ACHN (cell line): Measurements from ENCODE around the gene HVCN1.
"Not testable (repeated sequence)": the region's sequence is repeated elsewhere in the genome, so short reads cannot be mapped to it uniquely, and the experiment has no call there.

Experiments
- DNase-seq: peaks from one replicate; pipeline ENCODE4 v3.0.0-alpha.2; 2015
- in situ Hi-C: cut with HindIII; loops from 2 replicates; pipeline ENCODE4 v1.10.0; 2017; ENCODE audit warnings: low sequenced_read_pairs, low pct_ligation_motif_present, low pct_unique_long_range_greater_than_20kb

Gene HVCN1

DNA sequence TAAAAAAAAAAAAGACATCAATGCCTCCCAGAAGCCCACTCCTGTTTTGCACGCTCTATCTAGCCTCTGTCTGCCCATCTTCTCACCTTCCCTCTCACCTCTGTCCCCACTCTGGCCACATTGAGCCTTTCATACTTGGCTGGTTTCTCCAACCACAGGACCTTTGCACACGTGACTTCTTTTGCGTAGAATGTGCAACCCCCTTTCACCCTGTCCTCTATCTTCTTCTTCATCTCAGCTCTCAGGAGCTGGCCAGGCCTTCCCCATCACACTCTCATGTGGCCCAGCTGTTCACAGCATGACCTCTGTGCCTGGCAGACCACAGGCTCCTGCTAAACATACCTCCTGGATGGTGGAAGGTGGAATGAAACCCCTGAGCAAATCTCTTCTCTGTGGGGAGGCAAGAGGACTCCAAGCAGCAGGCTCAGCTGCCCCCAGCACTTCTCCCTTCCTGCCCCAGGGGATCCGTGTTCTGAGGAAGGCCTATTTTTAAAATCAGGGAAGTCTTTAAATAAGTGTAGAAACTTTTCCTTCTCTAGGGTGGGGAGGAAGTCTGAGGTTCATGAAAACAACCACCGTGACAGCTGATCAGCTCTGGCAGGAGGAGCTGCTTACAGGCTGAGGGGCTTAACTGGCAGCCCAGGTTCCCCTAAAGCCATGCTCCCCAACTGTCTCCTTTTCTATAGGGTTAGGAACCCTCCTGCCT is 11.6 kb downstream of the HVCN1 start:
- in situ Hi-C loops = no loop called here
- DNase-seq = no peak

DNA sequence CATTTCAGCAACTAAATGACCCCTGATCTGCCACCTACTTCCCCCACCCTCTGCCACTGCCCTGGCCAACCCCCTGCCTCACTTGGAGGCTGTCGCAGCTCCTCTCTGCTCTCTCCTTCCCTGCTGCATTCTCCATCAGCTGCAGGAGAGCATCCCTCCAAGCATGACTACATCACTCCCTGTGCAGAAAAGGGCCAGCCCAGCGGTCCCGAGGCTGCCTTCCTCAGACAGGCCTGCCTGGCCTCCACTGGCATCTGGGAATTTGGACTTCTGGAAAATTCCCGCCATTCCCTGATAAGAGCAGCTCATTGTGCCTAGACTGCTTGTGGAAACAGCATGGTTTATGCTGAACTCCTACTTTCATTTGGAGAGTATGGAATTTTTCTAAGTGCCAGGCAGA is 12.7 kb downstream of the HVCN1 start:
- in situ Hi-C loops = no loop called here
- no peak for DNase-seq

DNA sequence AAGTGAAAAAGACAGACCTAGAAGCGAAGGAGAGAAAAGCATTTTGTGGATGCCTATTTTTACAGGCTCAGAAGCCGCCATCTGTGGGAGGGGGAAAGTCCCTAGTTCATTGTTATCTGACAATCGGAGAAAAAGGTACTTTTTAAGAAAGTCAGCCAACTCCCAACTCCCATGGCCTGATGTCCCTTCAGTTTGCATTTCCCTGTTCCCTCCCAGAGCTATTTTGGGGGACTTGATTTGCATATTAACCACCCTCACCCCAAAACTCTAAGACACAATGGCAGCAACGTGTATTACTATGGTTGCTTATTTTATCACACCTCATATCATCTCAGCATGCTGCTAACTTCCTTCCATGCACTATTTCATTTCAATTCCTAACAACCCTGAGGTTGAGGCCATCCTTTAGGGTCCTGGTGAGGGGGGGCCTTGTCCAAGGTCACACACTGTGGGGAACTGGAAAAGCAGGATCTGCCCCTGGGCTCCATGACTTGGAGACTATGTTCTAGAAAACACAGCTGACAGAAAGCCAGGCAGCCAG is 18.7 kb downstream of the HVCN1 start:
- no peak for DNase-seq
- in situ Hi-C loops = no loop called here

DNA sequence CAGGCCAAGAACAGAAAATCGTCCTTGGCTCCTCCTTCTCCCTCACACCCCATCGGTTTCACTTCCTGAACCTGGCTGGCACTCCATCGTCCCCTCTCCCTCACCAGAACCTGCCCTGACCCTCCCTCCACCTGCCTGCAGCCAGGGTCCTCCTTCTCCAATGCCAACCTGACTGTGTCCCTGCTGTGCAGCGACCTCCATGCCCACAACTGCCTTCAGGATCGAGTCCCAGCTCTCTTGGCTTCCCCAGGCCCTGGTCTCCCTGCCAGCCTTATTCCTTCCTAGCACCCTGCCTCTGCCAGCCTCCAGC is 19.8 kb downstream of the HVCN1 start:
- in situ Hi-C loops = no loop called here
- no peak for DNase-seq

DNA sequence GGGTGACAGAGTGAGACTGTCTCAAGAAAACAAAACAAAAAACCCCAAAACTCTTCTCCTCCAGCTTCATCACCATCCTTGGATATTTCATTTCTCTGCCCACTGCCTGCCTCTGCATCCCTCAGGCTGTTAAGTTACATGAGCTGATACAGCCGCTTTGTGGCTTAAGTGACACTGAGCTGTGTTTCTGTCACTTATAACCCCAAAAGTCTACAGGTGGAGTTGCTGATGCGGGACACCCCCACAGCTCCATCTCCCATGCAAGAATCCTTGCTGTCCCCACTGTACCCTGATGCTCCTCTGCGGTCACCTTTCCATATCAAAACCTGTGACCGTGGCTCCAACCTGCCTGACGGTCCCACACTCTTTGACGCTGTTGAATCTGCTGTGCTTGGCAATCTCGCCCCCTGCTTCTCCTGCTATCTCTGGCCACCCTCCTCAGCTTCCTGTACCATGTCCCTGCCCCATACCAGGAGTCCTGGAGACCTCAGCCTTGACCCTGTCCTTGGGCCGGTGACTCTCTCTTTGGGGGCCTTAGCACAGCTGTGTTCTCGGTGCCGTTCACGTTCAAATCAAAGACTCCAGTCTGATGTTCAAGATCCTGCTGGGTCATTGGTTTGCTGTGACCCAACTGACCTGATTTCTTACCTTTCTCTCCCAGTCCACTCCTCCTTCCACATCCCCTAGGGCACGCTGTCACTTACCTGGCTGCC is 20.3 kb downstream of the HVCN1 start:
- in situ Hi-C loops = no loop called here
- no peak for DNase-seq

DNA sequence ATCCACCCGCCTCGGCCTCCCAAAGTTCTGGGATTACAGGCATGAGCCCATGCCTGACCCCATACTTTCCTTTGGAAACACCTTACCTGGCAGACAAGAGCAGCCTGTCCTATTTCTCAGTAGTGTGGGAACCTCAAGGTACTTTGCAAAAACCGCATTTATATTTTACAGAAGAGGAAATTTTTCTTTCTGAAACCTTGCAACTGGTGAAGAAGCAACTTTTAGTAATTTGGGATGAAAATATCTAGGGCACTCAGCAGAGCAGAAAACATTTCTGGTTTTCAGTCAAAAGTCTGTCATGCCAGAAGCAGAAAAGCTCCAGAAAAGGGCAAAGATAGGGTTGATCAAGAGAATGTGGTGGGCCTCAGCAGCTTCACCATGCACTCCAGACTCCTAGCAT is 21.2 kb downstream of the HVCN1 start:
- in situ Hi-C loops = no loop called here
- DNase-seq = no peak

DNA sequence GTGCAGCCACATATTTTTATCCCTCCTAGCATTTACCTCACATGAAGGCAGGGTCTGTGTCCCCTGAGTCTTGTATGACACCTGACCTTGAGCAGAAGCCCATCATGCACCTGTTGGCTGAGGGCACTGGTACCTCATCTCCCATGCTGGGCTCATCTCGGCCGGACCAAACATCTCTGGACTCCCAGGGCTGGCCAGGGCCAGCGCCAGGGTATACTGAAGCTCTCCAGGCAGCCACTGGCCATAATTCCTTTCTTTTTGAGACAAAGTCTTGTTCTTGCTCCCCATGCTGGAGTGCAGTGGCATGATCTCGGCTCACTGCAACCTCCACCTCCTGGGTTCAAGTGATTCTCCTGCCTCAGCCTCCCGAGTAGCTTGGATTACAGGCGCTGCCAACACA is 22.0 kb downstream of the HVCN1 start:
- in situ Hi-C loops = no loop called here
- DNase-seq = no peak

DNA sequence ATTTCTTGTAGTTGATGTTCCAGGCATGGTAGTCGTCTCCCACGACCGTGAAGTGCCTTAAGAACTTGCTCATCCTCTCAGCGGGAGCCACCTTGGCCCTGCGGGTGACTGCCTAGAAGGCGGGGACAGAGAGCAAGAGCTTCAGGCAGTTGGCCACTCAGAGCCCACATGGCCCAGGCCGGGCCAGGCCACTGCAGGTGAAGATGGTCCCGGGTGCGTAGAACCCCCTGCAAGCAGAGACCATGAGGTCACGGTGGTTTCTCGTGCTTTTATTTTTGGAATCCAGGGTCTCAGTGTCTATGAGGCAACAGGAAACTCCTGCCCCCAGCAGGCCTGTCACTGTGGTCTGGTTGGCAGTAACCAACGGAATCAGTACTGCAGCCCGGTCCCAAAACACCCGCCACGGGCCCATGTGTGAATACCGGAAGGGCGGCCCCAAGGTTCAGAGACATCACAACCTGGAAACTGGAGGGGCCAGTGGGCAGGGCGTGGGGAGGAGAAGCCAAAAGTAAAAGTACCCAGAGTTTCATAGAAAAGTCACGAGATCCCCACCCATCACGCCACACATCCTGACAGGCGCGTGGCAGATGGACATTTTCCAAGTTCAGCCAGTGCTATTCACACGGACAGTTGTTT is 27.5 kb downstream of the HVCN1 start:
- in situ Hi-C loops = no loop called here
- DNase-seq = no peak

DNA sequence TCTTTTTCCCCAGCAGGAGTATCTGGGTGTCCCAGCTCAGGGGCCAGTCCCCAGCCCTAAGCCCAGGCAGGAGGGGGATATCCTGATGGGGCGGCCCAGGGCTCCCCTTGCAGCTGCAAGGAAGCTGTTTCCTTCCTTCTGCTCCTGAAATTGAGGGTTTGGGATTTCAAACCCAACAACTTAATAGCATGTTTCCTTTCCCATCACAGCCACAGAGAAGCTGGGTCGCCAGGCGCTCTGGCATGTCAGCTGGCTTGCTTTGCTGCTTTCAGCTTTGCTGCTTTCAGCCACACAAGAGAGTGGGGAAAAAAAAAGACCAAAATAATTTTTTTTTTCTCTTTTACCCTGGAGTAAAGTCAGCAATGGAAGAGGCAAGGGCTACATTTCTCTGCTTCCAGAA is 30.0 kb downstream of the HVCN1 start:
- in situ Hi-C loops = no loop called here

DNA sequence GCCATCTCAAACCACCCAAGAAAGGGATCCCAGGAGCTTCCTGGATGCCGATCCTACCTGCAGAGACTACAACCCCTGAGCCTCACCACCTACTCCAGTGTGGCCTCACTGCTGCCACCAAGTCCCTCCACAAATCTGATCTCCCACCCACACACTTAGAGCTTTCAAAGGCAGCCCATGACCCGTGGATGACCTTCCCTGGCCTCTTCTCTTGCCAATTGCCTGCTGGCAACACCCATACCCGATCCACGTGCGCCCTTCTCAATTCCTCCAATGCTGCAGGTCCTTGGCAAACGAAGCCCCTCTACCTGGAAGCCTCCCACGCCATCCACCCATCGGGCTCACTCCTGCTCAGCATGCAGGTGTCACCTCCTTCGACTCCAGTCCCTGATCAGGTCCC is 30.7 kb downstream of the HVCN1 start:
- no peak for DNase-seq
- in situ Hi-C loops = no loop called here

More for the DNA sequence above, 30.0 kb downstream of the HVCN1 start:
- DNase-seq = no peak

DNA sequence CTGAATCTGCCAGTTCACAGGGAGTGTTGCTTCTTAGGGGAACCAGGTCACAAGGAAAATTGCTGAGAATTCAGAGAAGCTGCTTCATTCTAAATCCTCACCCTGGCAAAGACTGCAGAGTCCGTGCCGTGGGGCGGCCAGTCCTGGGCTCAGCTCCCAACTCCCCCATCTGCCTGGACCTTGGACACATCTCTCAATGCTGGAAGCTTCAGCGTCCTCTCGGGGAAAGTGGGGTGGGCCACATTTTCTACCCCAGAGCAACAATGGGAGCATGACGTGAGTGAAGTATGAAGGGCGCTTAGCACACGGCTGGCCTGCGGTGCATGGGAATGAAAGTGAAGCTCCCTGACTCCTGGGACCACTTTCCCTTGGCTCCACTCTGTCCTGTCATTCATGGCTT is 31.2 kb downstream of the HVCN1 start:
- no peak for DNase-seq
- in situ Hi-C loops = no loop called here

DNA sequence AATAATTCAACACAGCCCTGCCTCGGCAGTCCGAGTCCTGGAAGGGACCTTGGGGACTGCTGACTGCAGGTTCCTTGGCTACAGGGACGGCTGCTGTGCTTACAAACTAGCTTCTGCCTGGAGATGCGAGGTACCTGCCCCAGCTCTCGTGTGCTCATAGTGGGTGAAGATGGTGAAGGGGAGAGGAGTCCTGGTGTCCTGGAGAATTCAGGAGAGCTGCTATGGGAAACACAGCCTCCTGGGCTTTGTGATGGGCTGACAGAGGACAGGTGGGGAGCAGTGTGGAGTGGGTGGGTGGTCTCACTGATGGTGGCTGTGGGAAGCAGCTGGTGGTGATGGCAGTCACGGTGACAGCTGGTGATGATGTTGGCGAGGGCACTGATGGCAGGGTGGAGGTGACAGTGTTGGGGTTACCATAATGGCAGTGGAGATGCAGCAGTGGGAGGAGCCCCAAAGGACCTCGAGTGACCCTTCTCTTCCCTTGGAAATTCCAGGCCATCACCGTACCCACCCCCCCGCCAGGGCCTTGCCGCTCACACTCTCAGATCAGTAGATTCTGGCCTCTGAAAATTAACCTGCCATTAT is 32.8 kb downstream of the HVCN1 start:
- DNase-seq = no peak
- in situ Hi-C loops = no loop called here

DNA sequence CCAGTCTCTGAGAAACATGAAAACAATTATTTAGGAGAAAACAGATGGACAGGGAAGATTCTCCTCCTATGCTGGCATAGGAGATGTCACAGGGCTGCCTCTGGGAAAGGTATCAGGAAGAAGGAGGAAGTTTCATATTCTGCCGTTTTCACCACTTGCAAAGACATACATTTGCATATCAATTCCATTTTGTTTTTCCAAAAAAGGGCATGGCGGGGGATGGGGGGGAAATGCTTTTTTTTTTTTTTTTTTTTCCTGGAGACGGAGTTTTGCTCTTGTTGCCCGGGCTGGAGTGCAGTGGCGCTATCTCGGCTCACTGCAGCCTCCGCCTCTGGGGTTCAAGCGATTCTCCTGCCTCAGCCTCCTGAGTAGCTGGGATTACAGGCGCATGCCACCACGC is 34.7 kb downstream of the HVCN1 start:
- in situ Hi-C loops, DNase-seq: not testable (repeated sequence)

DNA sequence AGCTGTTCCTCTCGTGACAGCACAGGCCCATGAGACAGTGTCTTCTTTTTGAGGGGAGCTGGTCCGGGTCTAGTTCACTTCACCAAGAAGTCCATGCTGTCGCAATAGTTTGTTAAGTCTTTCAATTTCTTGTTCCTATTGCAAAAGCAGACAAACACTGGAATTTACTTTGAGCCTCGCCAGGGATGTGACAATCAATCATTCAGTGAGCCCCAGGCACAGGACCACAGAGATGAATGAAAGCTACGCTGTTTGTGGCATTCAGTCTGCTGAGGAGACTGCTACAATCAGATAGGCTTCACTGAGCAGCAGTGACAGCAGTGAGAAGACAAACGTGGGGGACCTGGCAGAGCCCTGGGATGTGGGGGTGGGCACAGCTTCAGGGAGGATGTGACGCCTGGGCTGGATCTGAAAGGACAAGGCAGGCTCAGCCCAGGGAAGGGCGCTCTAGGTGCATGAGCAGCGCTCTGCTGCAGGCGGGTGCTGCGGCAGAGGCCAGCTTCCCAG is 39.5 kb downstream of the HVCN1 start:
- DNase-seq = no peak
- in situ Hi-C loops = no loop called here

DNA sequence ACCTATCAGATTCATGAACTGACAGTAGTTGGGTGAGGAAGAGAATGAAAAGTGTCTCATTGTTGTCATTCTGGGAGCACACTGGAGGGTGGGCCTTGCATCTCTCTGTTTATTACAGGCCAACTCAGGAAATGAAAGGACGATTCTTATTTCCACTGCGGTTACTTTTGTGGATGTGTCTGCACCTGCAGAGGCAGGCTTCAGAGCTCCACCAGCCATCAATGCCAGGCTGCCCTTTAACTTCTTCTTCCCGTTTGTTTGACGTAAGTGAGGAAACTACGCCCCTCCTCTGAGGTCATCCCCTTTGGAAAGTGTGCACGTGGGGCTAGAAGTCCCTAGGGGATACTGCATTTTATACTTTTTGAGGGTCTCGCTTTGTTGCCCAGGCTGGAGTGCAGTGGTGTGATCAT is 41.3 kb downstream of the HVCN1 start:
- no peak for DNase-seq
- in situ Hi-C loops = no loop called here

DNA sequence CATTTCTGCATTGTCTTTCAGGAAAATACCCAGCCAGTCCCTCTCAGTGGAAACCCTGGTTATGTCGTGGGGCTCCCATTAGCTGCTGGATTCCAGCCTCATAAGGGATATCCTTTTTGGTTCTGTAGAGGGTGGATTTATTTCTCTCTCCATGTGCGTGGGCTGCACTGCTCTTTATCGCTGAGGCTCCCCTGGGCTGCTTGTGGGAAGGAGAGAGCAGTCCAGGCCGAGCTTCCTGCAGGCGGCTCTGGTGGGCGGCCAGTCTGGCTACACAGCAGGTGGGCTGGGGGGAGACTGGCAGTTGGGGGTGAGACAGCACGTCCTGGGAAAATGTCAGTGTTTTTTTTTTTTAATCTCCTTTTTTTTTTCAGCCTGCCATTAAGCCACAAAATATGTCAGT is 47.4 kb downstream of the HVCN1 start:
- in situ Hi-C loops = no loop called here
- DNase-seq = no peak

DNA sequence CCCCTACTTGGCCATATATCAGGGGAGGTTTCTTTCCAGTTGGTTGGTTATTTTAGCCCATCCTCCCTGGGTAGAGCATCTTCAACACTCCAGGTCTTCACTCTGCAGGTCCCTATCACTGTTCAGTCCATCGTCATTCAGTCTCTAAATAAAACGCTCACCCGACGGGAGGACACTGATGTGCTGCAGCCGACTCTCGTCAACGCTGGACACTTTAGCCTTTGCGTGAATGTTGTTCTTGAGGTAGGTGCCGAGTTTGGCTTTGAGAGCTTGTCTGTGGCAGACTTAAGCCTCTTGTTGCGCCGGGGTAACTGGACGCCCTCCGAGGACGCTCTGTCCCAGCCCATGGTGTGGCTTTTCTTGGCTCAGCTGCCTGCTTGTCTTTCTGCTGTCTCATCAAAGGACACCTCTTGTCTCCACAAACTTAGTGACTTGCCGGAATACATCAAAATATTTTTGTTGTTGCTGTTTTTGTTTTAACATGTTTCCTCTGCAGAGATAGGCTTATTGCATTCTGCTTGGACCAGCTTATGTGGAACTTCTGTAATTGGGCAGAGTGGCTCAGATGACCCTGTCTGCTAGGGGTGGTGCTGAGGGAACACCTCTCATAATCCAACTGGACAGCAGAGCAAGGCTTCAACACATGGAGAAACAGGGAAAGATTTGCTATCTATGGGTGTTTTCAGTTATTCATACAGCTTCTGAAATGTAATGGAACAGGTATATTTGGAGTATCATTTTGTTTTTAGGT is 48.5 kb downstream of the HVCN1 start:
- in situ Hi-C loops = no loop called here
- DNase-seq = no peak

DNA sequence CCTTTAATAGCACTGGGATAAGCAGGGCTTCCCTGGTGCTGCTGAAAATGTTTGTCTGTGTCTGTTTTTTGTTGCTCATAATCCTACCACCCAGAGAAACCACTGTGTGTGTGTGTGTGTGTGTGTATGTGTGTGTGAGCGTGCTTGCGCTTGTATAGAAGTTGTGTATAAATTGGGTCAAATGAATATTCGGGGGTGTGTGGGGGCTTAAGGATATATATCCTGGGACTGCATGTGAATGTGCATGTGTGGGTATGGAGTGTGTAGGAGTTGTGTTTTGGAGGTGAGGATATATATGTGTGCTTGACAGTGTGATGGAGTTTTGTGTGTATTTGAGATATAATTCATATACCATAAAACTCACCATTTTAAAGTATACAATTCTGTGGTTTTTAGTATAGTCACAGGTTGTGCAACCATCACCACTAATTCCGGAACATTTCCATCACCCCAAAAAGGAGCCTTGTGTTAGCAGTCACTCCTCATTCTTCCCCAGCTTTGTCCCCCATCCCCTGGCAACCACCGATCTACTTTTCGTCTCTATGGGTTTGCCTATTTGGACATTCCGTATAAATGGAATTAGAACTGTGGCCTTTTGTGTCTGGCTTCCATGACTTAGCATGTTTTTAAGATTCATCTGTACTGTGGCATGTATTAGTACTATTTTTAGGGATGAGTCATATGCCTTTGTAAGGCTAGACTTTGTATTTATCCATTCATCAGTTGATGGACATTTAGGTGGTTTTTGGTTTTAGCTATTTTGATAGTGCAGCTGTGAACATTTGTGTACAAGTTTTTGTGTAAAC is 49.4 kb downstream of the HVCN1 start:
- in situ Hi-C loops = no loop called here

More for the DNA sequence above, 49.4 kb downstream of the HVCN1 start:
- DNase-seq = no peak
